Measurements from ENCODE around the gene MFSD12.

The MFSD12 gene

DNA sequence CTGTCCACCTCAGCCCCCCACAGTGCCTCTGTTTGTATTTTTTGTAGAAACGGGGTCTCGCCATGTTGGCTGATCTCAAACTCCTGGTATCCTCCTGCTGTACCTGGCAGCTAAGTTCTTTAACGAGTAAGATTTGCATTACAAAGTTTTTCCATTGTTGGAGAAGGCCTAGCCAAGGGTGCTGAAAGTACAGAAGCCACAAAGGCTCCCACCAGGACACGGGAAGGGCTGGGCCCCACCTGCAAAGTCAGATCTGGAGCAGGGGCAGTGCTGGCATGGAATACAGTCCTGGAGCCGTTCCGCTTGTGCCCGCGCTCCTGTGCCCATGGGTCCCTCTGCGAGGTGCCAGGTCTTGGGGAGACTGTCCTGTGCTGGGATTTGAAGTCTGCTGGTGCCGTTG, 39.1 kb downstream of the MFSD12 start:
- 0 out of 2 replicates have a peak overlapping the region, but pooled peaks have one; percentile 52 for H3K27ac ChIP-seq
- TF ChIP-seq, protein P1, sequence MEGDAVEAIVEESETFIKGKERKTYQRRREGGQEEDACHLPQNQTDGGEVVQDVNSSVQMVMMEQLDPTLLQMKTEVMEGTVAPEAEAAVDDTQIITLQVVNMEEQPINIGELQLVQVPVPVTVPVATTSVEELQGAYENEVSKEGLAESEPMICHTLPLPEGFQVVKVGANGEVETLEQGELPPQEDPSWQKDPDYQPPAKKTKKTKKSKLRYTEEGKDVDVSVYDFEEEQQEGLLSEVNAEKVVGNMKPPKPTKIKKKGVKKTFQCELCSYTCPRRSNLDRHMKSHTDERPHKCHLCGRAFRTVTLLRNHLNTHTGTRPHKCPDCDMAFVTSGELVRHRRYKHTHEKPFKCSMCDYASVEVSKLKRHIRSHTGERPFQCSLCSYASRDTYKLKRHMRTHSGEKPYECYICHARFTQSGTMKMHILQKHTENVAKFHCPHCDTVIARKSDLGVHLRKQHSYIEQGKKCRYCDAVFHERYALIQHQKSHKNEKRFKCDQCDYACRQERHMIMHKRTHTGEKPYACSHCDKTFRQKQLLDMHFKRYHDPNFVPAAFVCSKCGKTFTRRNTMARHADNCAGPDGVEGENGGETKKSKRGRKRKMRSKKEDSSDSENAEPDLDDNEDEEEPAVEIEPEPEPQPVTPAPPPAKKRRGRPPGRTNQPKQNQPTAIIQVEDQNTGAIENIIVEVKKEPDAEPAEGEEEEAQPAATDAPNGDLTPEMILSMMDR (IDR thresholded peaks at IDR 0.05), result no peak
- TF ChIP-seq ZFX (IDR thresholded peaks at IDR 0.05; ENCODE audit: borderline replicate concordance), result no peak

DNA sequence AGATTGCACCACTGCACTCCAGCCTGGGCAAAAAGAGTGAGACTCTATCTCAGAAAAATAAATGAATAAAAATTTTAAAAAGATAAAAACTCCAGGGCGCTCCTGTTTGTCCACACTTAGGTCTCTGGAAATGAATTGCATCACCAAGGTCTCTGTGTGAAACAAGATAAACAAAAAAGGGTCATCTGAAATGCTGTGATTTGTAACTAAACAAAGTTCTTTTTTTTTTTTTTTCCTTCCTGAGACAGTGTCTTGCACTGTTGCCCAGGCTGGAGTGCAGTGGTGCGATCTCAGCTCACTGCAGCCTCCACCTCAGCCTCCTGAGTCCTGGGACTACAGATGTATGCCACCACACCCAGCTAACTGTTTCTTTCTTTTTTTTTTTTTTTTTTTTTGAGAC, 39.7 kb downstream of the MFSD12 start:
- H3K27ac ChIP-seq, result peak overlapping the region; percentile 52
- TF ChIP-seq, protein P1 (IDR thresholded peaks at IDR 0.05), result no peak
- TF ChIP-seq ZFX (IDR thresholded peaks at IDR 0.05; ENCODE audit: borderline replicate concordance), result no peak

DNA sequence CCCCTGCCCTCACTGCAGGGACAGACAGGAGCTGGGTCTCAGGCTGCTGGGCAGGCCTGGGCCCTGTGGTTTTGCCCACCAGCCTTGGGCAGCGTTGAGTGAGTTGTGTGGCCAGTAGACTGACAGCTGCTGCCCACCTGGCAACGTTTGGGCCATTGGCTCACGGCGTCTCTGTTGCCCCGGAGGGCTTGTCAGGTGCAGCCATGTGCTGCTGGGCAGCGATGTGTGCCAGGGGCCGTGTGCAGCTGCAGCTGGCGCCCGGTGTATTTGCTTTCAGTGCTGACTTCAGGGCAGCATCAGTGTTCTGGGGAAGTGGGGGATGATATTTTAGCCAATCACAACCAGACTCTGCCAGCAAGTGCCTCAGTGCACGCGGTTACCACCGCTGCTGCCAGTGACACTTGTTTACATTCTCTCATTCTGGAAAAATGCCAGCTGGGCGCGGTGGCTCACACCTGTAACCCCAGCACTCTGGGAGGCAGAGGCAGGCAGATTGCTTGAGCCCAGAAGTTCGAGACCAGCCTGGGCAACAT, 40.6 kb downstream of the MFSD12 start:
- TF ChIP-seq ZFX (IDR thresholded peaks at IDR 0.05; ENCODE audit: borderline replicate concordance), result no peak
- TF ChIP-seq, protein P1 (IDR thresholded peaks at IDR 0.05), result no peak
- H3K27ac ChIP-seq, result peak overlapping the region; percentile 52

DNA sequence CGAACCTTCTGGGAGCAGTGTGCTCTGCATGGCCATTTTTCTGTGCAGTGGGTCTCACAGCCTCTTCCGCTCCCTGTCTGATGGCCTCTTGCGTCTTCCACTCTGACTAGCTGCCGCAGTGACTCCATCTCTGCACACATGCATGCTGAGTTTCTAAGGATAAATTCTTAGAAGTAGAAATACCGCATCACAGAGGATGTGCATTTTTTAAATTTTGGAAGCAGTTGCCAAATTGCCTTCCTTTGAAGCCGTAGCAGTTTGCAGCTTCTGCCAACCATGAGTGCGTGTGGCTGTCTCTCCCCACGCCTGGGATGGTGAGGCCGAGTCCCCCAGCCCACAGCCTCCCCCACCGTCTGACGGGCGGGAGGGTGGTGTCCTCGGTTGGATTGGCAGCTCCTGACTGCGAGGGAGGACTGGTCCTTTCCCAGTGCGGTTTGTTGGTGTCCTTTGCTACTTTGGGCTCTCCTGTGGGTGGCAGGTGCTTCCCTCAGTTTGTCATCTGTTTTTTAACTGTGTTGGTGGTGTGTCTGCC, 41.4 kb downstream of the MFSD12 start:
- TF ChIP-seq, protein P1 (IDR thresholded peaks at IDR 0.05), result no peak
- TF ChIP-seq ZFX (IDR thresholded peaks at IDR 0.05; ENCODE audit: borderline replicate concordance), result no peak
- H3K27ac ChIP-seq, result peak overlapping the region; percentile 52

DNA sequence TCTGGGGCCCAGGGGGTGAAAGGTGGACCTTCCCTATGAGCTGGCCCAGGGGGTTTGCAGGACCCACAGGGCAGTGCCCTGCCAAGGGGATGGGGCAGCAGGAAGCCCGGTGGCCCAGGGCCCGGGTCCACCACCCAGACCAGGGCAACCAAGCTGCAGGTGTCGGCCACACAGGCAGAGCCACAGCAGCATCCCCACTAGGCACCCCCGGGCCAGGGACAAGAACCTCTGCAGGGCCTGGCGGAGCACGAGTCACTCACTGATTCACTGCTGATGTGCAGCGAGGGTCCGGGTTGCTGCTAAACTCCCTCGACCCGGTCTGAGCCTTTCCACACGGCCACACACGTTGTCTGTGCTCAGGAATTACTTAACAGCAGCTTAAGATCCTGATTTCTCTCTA, 42.5 kb downstream of the MFSD12 start:
- TF ChIP-seq ZFX (IDR thresholded peaks at IDR 0.05; ENCODE audit: borderline replicate concordance), result no peak
- TF ChIP-seq, protein P1 (IDR thresholded peaks at IDR 0.05), result no peak
- peak overlapping the region; percentile 52 for H3K27ac ChIP-seq

DNA sequence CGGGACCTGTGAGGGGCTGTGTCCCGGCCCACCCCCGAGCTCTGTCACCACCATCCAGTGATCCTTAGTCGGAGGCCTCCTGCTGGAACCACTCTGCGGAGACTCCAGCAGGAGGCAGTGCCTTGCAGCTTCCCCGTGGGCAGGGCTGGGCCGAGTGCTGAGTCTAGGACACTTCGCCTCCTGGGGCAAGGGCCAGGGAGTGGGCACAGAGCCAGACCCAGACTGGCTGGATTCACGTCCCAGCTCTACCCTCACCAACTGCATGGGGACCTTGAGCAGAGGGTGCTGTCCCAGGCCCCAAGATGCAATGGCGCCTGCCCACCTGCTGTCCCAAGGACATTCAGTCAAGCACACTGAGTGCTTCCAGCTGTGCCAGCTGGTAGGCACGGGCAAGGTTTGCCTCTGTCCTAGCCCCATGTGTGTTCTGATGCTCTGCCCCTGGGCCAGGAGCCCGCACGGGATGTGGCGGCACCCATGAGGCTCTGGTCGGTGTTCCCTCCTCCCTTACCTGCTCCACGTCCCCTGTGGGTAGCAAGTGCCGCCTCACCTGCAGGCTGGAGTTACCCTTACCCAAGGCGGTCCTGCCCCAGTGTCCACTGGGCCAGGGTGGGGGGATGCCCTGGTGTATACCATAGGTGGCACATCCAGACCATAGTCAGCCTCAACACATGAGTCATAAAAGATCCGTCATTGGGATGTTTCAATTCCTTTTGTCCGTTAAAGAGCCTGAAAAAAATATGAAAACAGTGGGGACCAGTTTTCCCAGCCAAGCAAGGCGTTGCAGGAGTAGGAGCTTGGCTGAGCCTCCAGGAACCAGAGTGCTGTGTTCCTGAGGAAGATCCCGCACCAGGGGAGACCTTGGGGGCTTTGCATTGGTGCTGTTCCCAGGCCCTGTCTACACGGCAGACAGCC, 43.9 kb downstream of the MFSD12 start:
- H3K27ac ChIP-seq, result no peak overlapping the region
- TF ChIP-seq, protein P1 (IDR thresholded peaks at IDR 0.05), result 0 out of 2 replicates have a peak, but pooled peaks have one; percentile 11
- TF ChIP-seq ZFX (IDR thresholded peaks at IDR 0.05; ENCODE audit: borderline replicate concordance), result no peak

Data from 22Rv1 (cell line).